NCI-H2107 treated with DMSO at 0.1 percent for 48 hours (cell line): Measurements from ENCODE around the gene RNASE8.

Experiments used
- DNase-seq: peaks from one replicate; lab custom pipeline; 2025; ENCODE audit not compliant: unreplicated experiment; lab: John Stamatoyannopoulos, UW

RNASE8 gene

GRCh38 chr14:21090194-21090939, 32.7 kb downstream of the RNASE8 start:
- DNase-seq, result no peak

DNA sequence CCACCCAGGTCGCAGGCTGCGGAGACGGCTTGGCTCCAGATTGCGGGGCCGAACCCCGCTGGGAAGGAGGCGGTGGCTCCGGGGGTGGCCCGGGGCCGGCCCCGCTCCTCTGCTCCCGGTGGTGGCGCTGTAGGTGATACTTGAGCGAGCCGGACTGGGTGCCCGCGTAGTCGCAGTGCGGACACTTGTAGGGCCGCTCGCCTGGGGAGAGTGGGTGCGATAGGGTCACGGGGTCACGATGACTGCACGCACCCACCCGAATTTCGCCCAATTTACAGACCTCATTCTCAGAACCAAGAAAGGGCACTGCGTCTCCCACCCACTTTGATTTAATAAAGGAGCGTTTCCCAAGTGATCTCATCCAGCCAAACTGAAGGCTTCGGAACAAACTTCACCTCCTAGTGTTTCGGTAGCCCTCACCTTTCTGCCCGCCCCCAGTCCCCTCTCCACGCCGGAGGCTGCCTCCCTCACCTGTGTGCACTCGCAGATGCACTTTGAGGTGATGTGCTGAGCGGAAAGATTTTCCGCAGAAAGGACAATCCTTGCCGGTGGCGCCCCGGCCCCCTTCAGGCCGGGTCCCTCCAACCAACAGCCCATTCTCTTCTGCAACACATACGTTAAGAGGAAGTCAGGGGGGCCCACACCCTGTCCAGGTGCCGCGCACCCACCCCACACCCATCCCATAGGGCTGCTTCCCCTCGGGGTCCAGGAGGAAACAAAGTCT, 33.5 kb downstream of the RNASE8 start:
- DNase-seq, result no peak

GRCh38 chr14:21091821-21092272, 34.2 kb downstream of the RNASE8 start:
- no peak for DNase-seq

DNA sequence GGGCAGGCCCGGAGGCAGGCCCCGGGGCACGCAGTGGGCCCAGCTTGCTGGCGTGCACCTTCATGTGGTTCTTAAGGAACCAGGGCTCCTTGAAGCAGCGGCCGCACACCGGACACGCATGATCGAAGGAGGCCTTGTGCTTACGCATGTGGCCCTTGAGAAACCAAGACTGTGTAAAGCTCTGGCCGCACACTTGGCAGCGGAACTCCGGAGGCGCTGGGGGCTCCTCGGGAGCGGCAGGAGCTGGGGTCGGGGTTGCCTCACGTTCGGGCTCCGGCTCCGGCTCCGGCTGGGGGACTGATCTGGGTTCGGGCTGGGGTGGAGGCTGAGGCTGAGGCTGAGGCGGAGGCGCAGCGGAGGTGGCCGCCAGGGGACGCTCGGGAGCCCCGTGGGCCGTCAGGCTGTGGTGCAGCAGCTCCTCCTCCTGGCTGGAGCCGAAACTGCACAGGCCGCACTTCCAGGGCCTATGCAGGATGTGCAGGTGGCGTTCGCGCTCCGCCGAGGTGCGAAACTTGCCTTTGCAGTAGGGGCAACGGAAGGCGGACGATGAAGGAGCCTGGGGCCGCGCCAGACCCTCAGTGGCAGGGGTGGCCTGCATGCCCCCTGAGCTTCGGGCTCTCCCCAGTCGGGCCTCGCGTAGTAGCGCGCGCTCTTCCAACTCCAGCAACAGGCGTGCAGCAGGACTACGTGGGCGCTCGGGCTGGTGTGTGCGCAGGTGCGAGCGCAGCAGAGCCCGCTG, 34.8 kb downstream of the RNASE8 start:
- no peak for DNase-seq

DNA sequence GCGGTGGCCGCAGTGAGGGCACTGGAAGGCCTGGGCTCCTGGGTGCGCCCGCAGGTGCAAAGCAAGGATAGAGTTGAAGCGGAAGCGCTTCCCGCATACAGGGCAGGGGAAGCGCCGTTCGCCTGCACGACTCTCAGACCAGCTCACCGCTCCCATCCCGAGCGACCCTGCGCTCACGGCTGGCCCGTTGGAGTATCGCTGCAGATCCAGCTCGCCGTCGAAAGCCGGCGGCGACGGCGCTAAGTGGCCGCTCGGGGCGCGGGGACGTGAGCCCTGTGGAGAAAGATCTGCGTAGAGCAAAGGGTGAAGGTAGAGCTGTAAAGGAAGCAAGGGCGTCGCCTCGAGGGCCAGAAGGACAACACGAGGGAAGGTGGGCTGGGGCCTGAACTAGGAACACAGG, 35.4 kb downstream of the RNASE8 start:
- no peak for DNase-seq

- peak; percentile 87 for DNase-seq
Measured at GRCh38 chr14:21093769-21094681, 36.4 kb downstream of the RNASE8 start.

DNA sequence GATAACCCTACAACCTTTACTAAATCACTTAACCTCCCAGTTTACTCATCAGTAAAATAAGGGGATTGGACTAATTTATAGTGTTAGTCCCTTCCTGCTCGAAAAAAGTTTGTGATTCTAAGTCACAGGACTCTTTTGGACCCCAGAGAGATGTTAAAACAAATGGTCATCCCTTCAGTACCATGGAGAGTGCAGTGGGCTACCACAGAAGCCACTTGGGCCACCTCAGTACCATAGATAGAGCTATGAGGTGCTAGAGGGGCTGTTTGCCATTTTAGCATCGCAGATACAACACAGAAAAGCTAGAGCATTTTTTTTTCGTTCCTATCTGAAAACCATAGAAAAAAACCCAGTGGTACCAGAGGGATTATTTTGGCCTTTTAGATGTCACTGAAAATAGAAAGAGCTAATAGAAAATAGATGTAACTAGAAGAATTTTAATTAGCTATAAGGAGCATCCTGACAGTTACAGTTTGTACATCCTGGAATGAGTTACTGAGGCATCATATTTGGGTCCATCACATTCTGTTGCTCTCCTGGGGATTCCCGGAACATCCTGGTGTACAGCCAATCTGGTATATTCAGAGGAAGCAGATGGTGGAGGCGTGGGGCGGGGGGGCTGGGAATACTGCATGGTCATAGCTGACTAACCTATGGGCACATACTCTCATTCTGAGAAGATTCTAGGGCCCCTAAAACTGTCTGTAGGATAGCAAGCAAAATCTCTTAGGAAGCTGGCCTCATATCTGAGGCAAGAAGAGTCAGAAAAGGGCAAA, 38.0 kb downstream of the RNASE8 start:
- no peak for DNase-seq

DNA sequence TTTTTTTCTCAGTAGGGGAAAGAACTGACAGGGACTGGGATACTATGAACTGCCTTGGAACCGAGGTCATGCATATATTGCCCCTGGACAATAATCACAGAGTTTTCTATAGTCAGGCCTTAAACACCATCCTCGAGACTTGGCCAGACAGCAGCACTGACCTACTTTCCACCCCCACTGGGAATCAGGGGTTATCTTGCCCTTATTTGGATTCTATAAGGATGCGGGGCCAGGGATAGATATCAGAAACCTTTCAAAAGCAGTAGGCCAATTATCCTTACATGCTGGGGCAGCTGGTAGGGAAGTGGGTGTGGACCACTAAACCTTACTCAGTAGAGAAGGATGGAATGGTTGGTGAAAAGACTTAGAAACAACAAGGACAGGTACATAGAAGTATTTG, 38.8 kb downstream of the RNASE8 start:
- no peak for DNase-seq

- DNase-seq, result no peak
Measured at GRCh38 chr14:21096978-21097635, 39.5 kb downstream of the RNASE8 start.

DNA sequence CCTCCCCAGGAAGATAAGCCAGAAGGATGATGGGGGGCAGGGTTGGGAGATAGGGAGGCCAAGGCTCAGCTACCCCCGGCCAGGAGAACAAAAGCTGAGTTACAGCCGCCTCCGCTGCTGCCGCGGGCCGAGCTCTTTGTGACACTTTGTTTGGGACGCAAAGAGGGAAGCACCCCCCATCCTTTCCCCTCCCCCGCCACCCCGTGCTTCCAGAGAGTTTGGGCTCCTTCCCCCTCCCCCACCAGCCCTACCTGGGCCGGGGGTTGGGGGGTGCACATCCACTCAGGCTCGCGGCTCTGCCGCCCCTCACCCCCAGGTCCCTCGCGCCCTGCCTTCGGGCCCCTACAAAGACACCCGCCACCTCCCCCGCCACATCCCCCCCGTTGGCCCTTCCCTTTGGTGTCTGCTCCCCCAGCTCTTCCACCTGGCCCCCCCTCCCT, 40.0 kb downstream of the RNASE8 start:
- no peak for DNase-seq

DNA sequence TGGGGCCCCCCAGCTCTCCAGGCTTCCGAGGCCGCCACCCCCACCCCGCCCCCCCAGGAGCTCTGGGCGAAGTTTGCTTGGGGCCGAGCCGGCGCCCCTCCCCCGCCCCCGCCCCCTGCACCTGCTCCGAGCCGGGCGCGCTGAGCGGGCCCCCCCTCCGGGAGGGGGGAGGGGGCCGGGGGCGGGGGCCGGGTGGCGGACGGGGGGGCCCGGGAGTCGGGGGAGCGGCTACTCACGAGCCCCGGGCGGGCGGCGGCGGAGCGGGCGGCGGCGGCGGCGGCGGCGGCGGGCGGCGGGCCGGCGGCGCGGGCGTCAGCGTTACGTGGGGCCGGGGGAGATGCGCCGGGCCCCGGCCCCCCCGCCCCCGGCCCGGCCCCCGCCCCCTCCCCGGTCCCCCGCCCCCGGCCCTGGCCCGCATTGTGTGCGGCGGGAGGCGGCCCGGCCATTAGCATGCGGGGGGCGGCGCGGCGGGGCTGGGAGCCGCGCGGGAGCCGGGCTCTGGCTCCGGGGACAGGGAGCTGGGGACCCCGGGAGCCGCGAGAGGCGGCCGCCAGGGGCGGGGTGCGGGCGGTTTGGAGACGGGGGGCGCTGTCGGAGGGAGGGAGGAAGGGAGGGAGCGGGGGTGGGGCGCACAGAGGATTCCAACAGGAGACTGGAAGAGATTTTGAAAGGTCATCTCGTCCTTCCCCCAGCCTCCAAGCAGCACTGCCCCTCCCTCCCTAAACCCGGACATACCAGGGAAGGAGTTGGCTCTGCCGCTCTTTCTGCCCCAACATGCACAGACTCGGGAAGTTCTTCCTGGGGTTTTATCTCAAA, 40.7 kb downstream of the RNASE8 start, which contains the start of gene ZNF219:
Gene ZNF219 (minus strand): TSS at position 580 of the 816 bp plus-strand sequence. CDS start 5,064 bp downstream, outside the sequence.
- no peak for DNase-seq

GRCh38 chr14:21098892-21099595, 41.4 kb downstream of the RNASE8 start:
- no peak for DNase-seq

DNA sequence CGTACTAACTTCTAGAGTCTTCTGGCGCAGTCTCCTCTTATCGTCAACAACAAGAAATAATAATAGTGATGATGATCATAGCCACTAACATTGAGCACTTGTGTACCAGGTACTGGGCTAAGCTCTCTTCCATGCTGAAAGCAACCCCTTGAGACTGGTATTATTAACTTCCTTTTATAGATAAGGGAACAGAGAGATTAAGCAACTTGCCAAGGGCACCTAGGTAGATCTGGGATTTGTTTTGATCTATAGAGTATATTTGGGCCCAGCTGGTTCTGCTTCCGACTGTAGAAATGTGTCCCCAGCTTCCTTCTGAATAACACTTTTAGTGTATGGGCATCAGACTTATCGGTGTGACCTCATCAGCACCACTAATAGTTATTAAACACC, 42.0 kb downstream of the RNASE8 start:
- no peak for DNase-seq

DNA sequence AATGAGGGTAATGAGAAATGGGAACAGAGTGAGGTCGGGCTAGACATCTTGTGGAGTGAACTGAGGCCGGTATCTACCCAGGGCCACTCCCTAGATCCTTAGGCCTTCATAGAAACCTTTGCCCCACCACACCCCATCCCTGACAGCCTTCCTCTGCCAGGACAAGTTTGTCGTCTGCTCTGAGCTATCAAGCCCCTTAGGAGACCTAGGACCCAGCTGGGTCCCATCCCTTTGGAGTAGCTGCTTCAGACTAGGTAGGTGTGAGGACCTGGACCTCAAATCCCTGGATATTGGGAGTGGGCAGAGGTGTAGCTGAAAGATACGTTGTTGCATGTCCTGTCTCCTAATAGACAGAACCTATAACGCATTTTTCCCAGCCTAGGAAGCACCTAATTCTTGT, 43.3 kb downstream of the RNASE8 start, which contains the start of gene TMEM253:
Gene TMEM253 (plus strand): TSS at position 136 of the 400 bp plus-strand sequence. CDS start 278 bp downstream, outside the sequence.
- DNase-seq, result no peak

DNA sequence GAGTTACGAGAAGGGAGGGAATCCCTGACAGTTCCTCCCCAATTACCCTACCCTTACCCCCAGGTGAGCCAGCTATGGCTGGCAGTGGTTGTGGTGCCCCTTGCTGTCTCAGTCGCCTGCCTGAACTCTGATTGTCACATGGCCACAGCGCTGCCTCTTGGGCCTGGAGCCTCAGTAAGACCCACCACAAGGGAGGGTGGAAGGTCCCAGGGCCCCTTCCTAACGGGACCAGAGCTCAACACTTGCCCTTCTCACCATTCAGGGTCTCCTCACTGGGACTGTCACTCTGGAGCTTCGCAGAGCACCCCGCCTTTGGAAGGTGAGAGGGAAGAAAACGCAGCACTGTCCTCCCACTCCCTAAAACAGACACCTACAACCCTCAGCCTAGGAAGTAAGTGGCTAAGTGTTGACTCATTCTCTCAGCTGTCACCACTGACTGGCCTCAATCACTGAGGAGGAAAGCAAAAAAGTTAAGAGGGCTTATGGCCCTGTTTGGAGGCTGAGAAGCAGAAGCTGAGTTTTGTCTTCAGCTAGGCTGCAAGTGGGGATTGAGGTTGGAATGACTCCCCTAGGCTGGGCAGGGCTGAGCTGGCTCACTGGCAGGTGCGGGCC, 44.3 kb downstream of the RNASE8 start:
- DNase-seq, result no peak

- DNase-seq, result peak; percentile 40
Measured at GRCh38 chr14:21102521-21103410, 45.1 kb downstream of the RNASE8 start.
